Left ventricle myocardium inferior (tissue), 1 donor: ENCODE results near the gene ASNSD1. TPM values are rescaled to one million over a fixed set of nuclear protein-coding genes. Genes with fewer than 3 reads are reported as not detected.
A peak's percentile ranks its signal among the peaks of the same experiment; 100 is the strongest.
"Not testable (repeated sequence)": the region's sequence is repeated elsewhere in the genome, so short reads cannot be mapped to it uniquely, and the experiment has no call there.

Experiments
- DNase-seq: peaks from one replicate; pipeline ENCODE4 v3.0.0-alpha.2; 2020
- H3K27ac ChIP-seq: fragments of 200-600 bp; replicated peaks from 2 replicates; pipeline ENCODE4 v1.8.0; 2021
- H3K27me3 ChIP-seq: fragments of 200-600 bp; 2 replicates; pipeline ENCODE4 v1.8.0; 2021; ENCODE audit warnings: low read depth
- H3K36me3 ChIP-seq: fragments of 200-600 bp; 2 replicates; pipeline ENCODE4 v1.8.0; 2021
- H3K4me1 ChIP-seq: fragments of 200-600 bp; 2 replicates; pipeline ENCODE4 v1.8.0; 2021
- H3K4me3 ChIP-seq: fragments of 200-600 bp; 2 replicates; pipeline ENCODE4 v1.8.0; 2021; ENCODE audit warnings: mild to moderate bottlenecking, moderate library complexity
- H3K9me3 ChIP-seq: fragments of 200-600 bp; replicated peaks from 2 replicates; pipeline ENCODE4 v1.8.0; 2021
- intact Hi-C: fragments of 100-400 bp; cut with micrococcal nuclease; formaldehyde crosslinking; loops from one replicate; pipeline ENCODE4 v1.11.0; 2022
- total RNA-seq: library from RNA; stranded (reverse); fragmentation: NEBNext Ultra II Directional; extraction: Animal tissue kit (Norgen Biotek cat#: 25700); gene quantifications from one replicate; pipeline ENCODE4 v1.2.1, GENCODE V29; 2021
- TF ChIP-seq, protein P1 (sequence below): fragments of 200-600 bp; IDR thresholded peaks from 2 replicates; pipeline ENCODE4 v1.8.0; 2021; ENCODE audit warnings: antibody characterized with exemption, mild to moderate bottlenecking, borderline replicate concordance
- donor health status: DM: no; HTN: yes; CAD: no; lungs with severe emphysema.

The ASNSD1 gene
- total RNA-seq, 1 donor from 2014 or later, result 31.6 TPM

DNA sequence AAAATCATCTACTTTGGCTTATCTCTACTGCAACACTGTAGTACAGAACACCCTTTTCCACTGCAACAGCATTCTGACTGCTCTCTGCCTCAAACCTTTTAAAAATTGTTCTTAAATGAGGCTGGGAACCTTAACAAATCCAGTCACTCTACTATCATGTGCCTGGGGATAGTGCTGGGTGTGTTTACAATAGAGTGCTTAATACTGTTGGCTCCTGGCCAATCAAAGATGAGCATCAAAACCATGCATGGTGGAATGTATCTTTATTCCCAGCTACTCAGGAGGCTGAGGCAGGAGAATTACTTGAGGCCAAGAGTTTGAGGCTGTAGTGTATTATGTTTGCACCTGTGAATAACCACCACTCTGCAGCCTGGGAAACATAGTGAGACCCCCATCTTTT lies 20.6 kb downstream of the ASNSD1 start:
- DNase-seq, result no peak
- Histone ChIP-seq H3K27ac (no peak overlapping the region), H3K36me3 (peaks cover 5% of the 10 kb centered on the region), H3K4me3 (no peak overlapping the region), H3K27me3 (no peaks in the 10 kb centered on the region), H3K4me1 (peaks cover 16% of the 10 kb centered on the region), H3K9me3 (peaks cover 18% of the 10 kb centered on the region)
- intact Hi-C loops, result no loop called here
- TF ChIP-seq, protein P1, sequence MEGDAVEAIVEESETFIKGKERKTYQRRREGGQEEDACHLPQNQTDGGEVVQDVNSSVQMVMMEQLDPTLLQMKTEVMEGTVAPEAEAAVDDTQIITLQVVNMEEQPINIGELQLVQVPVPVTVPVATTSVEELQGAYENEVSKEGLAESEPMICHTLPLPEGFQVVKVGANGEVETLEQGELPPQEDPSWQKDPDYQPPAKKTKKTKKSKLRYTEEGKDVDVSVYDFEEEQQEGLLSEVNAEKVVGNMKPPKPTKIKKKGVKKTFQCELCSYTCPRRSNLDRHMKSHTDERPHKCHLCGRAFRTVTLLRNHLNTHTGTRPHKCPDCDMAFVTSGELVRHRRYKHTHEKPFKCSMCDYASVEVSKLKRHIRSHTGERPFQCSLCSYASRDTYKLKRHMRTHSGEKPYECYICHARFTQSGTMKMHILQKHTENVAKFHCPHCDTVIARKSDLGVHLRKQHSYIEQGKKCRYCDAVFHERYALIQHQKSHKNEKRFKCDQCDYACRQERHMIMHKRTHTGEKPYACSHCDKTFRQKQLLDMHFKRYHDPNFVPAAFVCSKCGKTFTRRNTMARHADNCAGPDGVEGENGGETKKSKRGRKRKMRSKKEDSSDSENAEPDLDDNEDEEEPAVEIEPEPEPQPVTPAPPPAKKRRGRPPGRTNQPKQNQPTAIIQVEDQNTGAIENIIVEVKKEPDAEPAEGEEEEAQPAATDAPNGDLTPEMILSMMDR, result no peak

DNA sequence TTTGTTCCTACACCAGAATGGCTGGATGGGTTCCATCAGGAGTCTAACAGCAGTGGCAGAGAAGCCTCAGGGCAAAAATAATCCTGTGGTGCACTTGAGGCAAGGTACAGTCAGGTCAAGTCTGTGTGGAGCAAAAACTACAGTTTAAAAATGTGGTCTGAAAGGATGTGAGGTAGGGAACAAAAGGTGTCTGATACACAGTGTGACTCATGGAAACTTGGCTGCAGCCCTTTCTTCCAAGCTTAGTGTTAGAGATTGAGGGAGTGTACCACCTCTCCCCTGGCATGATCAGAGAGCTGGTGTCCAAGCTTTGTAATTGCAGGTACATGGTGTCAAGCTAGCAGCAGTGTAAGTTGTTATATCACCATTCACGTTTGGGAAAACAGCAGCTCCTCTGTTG lies 22.1 kb downstream of the ASNSD1 start:
- H3K4me3 ChIP-seq, result no peak overlapping the region
- intact Hi-C loops, result no loop called here

DNA sequence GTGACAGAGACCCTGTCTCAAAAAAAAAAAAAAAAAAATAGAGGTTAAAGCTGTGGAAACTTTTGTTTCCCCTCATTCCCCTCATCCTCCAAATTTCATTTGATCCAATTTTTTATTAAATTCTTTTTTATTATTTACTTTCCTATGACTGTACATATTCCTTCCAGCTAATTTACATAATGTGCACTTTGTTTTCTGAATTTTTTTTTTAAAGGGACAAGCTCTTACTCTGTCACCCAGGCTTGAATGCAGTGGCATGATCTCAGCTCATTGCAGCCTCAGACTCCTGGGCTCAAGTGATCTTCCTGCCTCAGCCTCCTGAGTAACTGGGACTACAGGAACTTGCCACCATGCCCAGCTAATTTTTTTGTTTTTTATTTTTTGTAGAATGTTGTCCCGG lies 23.6 kb downstream of the ASNSD1 start:
- H3K4me3 ChIP-seq, result no peak overlapping the region
- peaks cover 11% of the 10 kb centered on the region for H3K4me1 ChIP-seq
- no peak overlapping the region for H3K27ac ChIP-seq
- H3K36me3 ChIP-seq, result peaks cover under 1% of the 10 kb centered on the region
- intact Hi-C loops, result no loop called here
- TF ChIP-seq, protein P1, result no peak
- DNase-seq, result no peak
- H3K9me3 ChIP-seq, result no peaks in the 10 kb centered on the region
- no peaks in the 10 kb centered on the region for H3K27me3 ChIP-seq

More for the DNA sequence above, 22.1 kb downstream of the ASNSD1 start:
- Histone ChIP-seq H3K9me3 (peaks cover 12% of the 10 kb centered on the region), H3K27me3 (no peaks in the 10 kb centered on the region), H3K27ac (no peak overlapping the region), H3K36me3 (no peaks in the 10 kb centered on the region), H3K4me1 (peaks cover 16% of the 10 kb centered on the region)
- no peak for DNase-seq
- TF ChIP-seq, protein P1, result no peak

DNA sequence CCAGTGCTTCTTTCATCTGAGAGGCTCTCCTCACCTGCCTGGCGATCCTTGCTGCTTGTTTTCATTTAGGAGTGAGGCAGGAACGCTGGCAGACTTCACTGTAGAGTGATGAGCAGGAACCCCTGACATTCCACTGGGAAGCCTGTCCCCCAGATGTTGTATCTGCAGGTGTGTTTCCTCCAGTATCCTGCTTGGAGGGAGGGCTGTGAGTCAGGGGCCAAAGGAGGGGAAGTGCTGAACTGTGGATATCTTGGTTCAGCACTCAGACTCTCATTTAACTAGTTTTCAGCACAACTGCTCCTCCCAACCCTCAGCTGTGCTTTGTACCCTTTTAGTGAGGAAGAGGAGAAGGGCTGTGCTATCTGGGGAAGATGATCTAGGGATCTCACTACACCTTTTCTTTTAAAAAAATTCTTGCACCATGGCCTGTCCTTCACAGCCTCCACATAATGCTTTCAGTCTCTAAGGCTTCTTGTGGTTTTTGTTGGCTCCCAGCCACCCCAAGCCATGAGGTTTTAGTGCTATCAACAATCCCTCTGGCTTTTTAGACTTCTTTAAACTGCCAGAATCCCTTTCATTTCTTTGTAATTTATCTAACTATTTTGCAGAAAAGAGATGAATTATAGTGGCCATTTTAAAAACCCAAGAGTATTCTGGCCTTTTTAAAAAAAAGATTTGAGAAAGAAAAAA lies 24.4 kb downstream of the ASNSD1 start:
- no peaks in the 10 kb centered on the region for H3K9me3 ChIP-seq
- peaks cover 8% of the 10 kb centered on the region for H3K36me3 ChIP-seq
- H3K27ac ChIP-seq, result no peak overlapping the region
- intact Hi-C loops, result no loop called here
- DNase-seq, result peak; percentile 41
- H3K4me1 ChIP-seq, result peaks cover 11% of the 10 kb centered on the region
- TF ChIP-seq, protein P1, result no peak
- H3K27me3 ChIP-seq, result no peaks in the 10 kb centered on the region
- no peak overlapping the region for H3K4me3 ChIP-seq

DNA sequence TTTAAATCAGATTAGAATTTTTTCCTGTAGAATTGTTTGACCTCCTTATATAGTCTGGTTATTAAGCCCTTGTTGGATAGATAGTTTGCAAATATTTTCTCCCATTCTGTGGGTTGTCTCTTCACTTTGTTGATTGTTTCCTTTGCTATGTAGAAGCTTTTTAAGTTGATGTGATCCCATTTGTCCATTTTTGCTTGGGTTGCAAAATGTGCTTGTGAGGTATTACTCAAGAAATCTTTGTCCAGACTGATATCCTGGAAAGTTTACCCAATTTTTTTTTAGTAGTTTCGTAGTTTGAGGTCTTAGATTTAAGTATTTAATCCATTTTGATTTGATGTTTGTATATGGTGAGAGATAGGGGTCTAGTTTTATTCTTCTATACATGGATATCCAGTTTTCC lies 26.5 kb downstream of the ASNSD1 start:
- intact Hi-C loops, H3K27ac ChIP-seq, H3K27me3 ChIP-seq, DNase-seq, H3K9me3 ChIP-seq, H3K4me3 ChIP-seq, H3K4me1 ChIP-seq: not testable (repeated sequence)
- peaks cover 13% of the 10 kb centered on the region for H3K36me3 ChIP-seq

DNA sequence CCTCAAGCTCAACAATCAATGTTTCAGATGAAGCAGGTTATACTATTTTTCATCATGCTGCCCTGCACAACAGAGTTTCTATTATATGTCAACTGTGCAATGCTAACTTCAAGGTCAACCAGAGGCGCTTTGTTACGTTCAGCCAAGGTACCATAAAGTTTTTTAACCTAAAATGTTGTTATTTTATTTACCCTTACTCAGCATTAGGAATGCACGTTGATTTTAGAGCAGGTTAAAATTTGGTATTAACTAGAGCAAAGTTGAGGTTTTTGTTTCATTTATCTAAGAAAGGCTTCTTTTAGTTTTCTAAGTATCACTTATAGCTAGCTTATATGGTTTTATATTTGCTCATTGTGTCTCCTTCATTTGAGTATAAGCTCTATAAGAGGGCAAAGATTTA lies 35.0 kb downstream of the ASNSD1 start:
- intact Hi-C loops, result no loop called here
- Histone ChIP-seq H3K27me3 (no peaks in the 10 kb centered on the region), H3K4me1 (no peaks in the 10 kb centered on the region), H3K9me3 (no peaks in the 10 kb centered on the region), H3K27ac (no peak overlapping the region), H3K4me3 (no peak overlapping the region), H3K36me3 (peaks cover 5% of the 10 kb centered on the region)
- TF ChIP-seq, protein P1, result no peak
- DNase-seq, result no peak
